Fibroblast of mammary gland (primary cell): ENCODE data around the gene NAA40.
A peak's percentile ranks its signal among the peaks of the same experiment; 100 is the strongest.

Experiments used
- DNase-seq: peaks from one replicate; pipeline ENCODE4 v3.0.0-alpha.2; 2010; ENCODE audit warnings: low read depth
- H3K4me3 ChIP-seq: 2 replicates; pipeline ENCODE4 v1.5.1; 2011; ENCODE audit warnings: low read depth, mild to moderate bottlenecking, low read length, moderate library complexity; ENCODE audit not compliant: control insufficient read depth
- TF ChIP-seq, protein P1 (sequence below): conservative IDR thresholded peaks from 2 replicates; pipeline ENCODE4 v1.5.1; 2011; ENCODE audit warnings: low read depth, low read length, inconsistent platforms; ENCODE audit not compliant: control insufficient read depth, insufficient read depth

Gene NAA40

DNA sequence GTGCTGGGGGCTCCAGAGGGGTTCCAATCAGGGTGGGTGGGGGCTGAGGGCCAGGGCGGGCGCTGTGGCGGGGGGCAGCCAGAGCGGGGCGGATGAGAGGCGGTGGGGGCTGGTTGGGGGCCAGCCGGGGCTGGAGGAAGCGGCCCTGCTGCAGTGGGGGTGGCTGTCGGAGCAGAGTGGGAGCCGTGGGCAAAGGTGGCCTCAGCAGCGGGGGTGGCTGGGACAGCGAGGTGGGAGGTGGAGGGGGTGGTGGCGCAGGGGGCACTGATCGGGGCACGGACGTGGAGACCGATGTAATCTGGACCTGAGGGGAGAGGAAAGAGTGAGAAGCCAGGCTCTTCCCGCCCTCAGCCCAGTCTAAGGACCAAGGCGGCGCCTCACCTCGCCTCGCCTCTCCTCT, 26.9 kb upstream of the NAA40 start:
- TF ChIP-seq, protein P1, sequence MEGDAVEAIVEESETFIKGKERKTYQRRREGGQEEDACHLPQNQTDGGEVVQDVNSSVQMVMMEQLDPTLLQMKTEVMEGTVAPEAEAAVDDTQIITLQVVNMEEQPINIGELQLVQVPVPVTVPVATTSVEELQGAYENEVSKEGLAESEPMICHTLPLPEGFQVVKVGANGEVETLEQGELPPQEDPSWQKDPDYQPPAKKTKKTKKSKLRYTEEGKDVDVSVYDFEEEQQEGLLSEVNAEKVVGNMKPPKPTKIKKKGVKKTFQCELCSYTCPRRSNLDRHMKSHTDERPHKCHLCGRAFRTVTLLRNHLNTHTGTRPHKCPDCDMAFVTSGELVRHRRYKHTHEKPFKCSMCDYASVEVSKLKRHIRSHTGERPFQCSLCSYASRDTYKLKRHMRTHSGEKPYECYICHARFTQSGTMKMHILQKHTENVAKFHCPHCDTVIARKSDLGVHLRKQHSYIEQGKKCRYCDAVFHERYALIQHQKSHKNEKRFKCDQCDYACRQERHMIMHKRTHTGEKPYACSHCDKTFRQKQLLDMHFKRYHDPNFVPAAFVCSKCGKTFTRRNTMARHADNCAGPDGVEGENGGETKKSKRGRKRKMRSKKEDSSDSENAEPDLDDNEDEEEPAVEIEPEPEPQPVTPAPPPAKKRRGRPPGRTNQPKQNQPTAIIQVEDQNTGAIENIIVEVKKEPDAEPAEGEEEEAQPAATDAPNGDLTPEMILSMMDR = no peak
- no peak for DNase-seq
- no peak overlapping the region for H3K4me3 ChIP-seq

DNA sequence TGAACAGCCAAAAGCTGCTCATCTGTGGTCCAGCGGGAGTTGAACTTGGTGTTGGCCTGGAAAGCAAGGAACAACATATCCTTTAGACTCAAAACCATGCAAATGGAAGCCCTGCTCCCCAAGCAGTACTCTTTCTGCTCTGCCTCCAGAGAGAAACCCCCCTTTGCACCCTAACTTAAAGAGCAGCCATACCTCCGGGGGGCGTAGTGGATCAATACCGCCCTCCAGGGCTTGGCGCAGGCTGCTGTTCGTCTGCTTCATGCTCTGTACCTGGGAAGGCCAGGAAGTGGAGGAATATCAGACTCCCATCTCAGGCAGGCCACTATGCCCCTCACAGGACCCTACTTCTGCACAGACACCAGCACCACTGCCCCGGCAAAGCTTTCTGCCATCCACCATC, 26.1 kb upstream of the NAA40 start:
- TF ChIP-seq, protein P1 = no peak
- no peak for DNase-seq
- no peak overlapping the region for H3K4me3 ChIP-seq

DNA sequence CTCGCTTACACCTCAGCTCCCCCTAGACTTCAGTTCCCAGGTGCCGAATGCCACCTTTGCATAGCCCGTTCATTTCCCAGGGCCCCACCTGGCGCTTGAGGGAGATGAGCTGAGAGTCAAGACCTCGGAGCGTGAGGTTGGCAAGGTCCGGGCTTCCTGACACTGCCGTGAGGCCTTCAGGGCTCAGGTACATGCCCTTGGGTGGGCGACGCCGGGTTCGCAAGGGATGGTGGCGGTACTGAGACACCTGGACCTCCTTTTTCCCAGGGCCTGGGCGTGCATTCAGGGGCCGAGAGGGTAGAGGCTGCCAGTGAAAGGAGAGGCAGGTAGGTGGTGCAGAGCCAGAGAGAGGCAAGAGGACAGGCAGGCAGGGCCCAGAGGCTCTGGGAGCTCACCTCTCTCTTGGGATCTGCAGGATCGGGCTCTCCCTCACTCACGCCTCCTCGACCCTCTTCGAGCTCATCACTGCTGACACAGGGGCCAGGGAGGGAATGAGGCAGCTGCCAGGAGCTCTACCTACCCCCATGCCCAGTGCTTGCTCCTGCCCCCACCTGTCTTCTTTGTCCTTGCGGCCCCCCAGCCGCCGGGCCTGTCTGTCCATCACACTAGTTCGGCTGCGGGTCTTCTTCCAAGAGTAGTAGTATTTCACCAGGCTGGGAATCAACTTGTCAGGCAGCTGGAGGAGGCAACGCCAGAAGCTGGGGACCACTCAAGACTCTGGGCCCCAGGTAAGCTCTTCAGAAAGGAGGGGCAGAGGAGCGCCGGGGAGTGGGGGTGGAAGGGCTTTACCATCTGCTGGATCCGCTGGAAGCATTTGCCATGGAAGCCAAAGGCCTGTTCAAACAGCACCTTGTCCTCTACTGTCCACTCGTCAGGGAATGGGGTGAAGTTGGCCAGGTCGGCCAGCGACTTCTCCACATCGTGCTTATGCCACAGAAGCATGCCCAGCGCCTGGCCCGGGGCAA, 24.7 kb upstream of the NAA40 start:
- DNase-seq = no peak
- H3K4me3 ChIP-seq = no peak overlapping the region
- TF ChIP-seq, protein P1 = no peak

DNA sequence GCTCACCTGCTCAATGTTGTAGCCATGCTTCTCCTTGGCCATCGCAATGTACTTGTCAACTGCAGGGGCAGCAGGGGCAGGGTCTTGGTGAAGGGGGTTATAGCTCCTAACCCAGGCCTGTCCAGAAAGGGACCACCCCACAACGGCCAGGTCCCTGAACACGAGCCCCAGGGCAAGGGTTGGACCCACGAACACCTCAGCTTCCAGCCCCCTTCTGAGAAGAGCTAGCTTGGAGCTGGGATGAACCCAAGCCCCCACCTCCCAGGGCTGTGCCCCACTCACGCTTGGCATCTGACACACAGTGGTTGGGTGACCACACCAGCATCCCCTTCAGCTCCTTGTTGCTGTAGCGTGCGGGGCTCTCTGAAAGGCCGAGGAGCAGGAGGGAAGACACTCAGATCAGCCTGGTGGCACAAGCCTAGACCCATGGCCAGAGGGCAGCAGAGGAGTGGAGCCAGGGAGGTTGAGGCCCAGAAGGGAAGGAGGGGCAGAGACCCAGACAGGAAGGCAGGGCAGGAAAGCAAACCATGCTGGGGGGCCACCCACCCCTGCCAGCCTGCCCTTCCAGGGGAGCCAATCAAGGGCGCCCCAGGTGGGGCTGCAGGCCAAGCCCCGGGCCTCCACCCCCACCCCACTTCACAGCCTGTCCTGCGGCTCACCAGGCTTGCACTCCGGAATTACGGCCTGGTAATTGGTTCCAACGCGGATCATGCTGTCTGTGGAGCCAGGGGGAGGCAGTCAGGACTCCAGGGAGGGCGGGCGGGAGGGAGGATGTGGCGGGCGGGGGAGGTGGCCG, 23.7 kb upstream of the NAA40 start:
- no peak overlapping the region for H3K4me3 ChIP-seq
- TF ChIP-seq, protein P1 = no peak
- no peak for DNase-seq

DNA sequence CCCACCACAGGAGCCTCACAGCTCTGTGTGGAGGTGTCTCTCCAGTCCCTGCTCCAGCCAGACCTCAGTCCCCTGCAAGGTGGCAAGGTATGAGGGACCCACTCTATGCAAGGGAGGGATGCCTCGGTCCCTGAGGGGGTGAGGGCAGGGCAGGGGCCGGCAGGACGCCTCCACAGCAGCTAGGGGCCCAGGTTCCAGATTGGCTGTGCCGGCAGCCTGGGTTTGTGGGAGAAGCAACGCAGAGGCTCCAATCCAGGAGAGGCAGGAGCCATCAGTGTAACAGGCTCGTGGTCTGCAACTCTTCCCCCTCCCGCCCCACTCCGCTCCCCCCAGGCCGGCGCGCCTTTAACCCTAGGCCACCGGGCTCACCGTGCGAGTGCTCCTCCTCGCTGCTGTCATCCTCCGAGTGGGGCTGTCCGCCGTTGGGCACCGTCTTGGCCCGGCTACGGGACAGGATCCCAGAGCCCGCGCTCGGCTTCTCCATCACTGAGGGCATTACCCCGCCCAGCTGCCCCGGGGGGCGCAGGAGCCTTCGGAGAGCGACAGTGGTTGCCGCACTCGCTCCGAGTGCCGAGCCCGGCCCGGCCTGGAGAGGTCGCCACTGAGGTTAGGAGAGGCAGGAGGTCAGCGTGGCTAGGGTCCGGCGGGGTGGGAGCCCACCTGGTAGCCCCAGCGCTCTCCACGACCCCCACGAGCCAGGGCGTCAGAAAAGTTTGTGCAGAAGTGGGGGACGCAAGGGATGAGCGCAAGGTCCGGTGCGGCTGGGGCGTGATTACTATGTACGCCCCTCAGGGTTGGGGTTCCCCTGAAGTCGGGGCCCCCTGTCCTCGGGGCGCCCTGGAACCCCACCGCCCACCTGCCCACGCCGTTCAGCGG, 22.6 kb upstream of the NAA40 start:
- no peak for DNase-seq
- H3K4me3 ChIP-seq = peak overlapping the region; percentile 48
- TF ChIP-seq, protein P1 = peak; percentile 39
